ENCODE data around the gene TMEM187.

The TMEM187 gene

GRCh38 chrX:153934762-153935325 lies 37.7 kb upstream of the TMEM187 start, which contains the start of gene NAA10:
NAA10 (minus strand) TSS chrX:153935037; CDS start chrX:153934904, 133 bp downstream.
- no peak for DNase-seq (ENCODE audit: low read depth)

DNA sequence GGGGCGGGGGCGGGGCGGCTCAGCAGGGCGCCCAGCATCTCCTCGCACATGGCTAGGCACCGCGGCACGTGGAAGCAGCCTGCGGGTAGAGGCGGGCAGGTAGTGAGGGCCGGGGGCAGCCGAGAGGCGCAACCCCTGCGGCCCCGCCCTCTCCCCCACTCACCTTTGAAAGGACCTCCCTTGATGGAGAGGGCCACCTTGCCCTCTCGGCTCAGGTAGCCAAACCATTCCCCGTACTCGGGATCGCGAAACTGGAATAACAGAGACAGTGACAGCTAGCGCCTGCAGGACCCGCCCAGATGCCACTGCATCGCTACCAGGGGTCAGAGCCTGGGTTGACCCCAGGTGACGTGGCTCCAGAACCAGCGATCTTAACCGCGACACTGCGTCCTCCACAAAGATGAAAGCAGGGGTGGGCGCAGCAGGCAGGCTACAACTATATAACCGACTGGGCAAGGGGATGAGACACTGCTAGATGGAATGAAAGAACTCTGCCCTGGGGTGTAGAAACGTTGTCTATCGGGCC lies 37.2 kb upstream of the TMEM187 start:
- DNase-seq (ENCODE audit: low read depth): no peak

GRCh38 chrX:153937056-153937455 lies 35.5 kb upstream of the TMEM187 start:
- DNase-seq (ENCODE audit: low read depth): no peak

DNA sequence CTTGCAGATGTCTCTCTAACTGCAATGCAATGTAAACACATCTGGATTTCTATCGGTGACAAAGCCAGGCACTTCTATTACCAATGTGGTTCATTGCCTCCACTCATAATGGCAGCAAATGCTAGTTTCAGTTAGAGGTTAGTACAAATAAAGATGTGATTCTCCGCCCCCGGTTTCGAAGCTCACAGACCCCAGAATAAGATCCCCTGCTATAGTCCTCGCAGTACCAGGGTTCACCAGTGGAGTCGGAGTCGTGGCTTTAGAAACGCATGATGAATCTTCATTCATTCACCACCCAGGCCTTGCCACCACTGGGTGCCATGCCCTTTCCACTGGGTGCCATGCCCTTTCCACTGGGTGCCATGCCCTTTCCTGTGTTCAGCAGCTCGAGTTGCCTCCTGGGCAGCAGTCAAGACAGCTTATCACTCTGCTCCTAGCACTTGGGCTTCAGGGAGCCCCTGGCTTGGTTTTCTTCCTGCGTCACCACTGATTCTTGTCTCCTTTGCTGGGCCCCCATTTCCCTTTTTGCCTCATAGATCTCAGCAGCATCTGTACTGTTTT lies 34.2 kb upstream of the TMEM187 start:
- no peak for DNase-seq (ENCODE audit: low read depth)

GRCh38 chrX:153939573-153939972 lies 33.0 kb upstream of the TMEM187 start:
- DNase-seq (ENCODE audit: low read depth): no peak

GRCh38 chrX:153941336-153942252 lies 31.0 kb upstream of the TMEM187 start:
- no peak for DNase-seq (ENCODE audit: low read depth)

- DNase-seq (ENCODE audit: low read depth): no peak
Observed at GRCh38 chrX:153944140-153944799, 28.3 kb upstream of the TMEM187 start, which contains the start of gene RENBP. RENBP (minus strand) TSS chrX:153944643; CDS start chrX:153944610, 33 bp downstream.

GRCh38 chrX:153944800-153945150 lies 27.8 kb upstream of the TMEM187 start:
- no peak for DNase-seq (ENCODE audit: low read depth)

- no peak for DNase-seq (ENCODE audit: low read depth)
Observed at GRCh38 chrX:153945956-153946943, 26.3 kb upstream of the TMEM187 start.

DNA sequence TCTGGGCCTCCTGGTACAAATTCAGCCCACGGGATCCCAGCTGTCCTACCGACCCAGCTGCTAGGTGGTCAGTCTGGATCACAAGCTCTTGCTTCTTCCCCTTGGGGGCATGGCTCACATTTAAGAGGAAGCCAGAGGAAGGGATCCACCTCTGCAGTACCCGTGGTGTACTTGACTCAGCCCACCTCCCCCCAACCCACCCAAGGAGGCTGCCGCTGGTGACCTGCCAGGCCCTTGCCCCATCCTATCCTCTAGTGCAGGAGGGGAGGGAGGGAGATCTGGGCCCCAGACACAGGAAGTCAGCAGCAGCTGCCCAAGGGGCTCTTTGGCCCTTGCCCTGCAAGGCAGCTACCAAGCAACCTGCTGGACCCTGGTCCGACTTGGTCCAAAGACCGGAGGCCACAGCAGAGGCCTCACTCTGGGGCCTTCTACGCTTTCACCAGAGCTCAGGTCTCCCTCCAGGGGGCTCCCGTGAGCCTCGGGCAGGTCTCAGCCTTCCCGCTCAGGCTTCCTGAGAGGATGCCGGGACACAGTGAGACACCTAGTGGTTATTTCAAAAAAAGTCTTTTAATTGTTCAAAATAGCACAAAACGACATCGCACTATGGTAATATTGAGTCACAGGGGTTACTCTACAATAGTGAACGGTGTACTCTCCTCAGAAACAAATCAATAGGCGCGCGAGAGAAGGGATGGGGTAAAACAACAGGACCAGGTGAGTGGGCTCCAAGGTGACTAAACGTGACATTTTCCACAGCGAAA lies 25.4 kb upstream of the TMEM187 start:
- no peak for DNase-seq (ENCODE audit: low read depth)

GRCh38 chrX:153948002-153948466 lies 24.5 kb upstream of the TMEM187 start:
- no peak for DNase-seq (ENCODE audit: low read depth)

GRCh38 chrX:153948847-153949805 lies 23.4 kb upstream of the TMEM187 start:
- DNase-seq (ENCODE audit: low read depth): no peak

GRCh38 chrX:153950127-153950526 lies 22.4 kb upstream of the TMEM187 start:
- no peak for DNase-seq (ENCODE audit: low read depth)

- no peak for DNase-seq (ENCODE audit: low read depth)
Observed at GRCh38 chrX:153951683-153952372, 20.7 kb upstream of the TMEM187 start.

DNA sequence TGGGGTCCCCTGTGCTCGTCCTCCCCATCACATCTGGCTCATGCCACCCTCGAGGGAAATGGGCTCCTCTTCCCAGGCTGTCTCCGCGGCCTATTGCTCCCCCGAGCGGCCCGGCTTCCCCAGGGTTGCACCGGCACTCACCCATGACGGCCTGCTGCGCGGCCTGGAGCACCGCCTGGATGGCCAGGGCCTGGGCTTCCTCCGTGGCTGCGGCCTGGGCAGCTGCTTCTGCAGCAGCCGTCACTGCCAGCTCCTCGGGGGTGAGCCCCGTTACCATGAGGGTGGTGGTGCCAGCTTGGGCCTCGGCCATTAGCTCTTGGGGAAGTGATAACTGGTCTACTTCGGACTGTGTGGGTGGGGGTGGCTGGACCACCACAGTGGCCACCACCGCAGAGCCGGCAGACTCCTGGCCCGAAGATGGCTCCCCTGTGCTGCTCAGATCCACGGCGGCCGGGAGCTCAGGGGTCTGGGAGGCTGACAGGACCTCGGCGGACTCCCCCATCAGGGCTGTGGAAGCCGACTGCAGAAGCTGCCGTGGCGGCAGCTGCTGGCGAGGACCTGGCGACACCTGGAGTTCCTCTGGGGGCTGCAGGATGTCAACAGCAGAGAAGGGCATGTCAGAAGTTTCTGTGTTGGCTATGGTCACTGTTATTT lies 20.1 kb upstream of the TMEM187 start:
- no peak for DNase-seq (ENCODE audit: low read depth)

GRCh38 chrX:153953342-153953830 lies 19.2 kb upstream of the TMEM187 start:
- no peak for DNase-seq (ENCODE audit: low read depth)

GRCh38 chrX:153953892-153954557 lies 18.5 kb upstream of the TMEM187 start:
- no peak for DNase-seq (ENCODE audit: low read depth)
